Measurements from ENCODE around the gene COMT.
"Not testable (repeated sequence)": the region's sequence is repeated elsewhere in the genome, so short reads cannot be mapped to it uniquely, and the experiment has no call there.

Gene COMT

DNA sequence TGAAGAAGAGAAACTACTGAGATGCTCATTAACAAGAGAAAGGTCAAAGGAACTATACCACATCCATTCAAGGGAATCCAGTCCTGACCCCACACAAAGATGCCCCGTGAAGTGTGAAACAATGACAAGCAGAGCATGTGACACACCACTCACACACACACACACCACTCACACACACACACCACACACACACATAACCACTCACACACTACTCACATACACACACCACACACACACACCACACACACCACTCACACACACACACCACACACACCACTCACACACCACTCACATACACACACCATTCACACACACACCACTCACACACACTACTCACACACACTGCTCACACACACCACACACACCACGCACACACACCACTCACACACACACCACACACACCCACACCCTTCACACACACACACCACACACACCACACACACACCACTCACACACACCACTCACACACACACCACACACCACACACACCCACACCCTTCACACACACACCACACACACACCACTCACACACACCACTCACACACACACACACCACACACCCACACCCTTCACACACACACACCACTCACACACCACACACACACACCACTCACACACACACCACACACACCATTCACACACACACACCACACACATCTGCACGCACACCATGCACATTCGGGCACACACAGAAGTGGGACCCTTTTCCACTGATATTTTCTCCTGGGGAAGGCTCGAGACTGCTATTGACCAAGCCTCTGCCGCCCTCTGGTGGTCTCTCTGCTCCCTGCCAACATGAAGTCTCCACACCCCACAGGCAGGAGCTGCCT is 32.0 kb upstream of the COMT start:
- DNase-seq = peak; percentile 82

DNA sequence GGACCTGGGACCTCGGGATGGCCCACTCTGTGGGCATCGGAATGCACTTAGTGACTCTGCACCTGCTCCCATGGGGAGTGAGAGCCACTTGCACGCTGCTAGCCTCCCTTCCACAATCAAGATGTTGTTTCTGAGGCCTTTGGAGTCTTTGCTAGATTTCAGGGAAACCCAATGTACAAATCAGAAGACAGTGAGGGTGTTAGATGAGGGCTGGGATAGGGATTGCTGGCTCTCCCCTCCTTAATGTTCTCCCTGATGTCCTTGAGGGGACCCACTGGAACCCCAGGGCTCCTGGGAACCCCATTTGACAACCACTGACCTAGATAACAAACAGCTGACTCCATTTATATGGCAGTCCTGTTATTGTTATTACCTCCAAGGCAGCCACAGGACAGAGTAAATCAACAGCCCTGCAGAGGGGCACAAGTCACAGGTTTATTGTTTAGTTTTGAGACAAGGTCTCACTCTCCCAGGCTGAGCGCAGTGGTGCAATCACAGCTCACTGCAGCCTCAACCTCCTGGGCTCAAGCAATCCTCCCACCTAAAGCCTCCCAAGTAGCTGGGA is 31.3 kb upstream of the COMT start:
- no peak for DNase-seq

DNA sequence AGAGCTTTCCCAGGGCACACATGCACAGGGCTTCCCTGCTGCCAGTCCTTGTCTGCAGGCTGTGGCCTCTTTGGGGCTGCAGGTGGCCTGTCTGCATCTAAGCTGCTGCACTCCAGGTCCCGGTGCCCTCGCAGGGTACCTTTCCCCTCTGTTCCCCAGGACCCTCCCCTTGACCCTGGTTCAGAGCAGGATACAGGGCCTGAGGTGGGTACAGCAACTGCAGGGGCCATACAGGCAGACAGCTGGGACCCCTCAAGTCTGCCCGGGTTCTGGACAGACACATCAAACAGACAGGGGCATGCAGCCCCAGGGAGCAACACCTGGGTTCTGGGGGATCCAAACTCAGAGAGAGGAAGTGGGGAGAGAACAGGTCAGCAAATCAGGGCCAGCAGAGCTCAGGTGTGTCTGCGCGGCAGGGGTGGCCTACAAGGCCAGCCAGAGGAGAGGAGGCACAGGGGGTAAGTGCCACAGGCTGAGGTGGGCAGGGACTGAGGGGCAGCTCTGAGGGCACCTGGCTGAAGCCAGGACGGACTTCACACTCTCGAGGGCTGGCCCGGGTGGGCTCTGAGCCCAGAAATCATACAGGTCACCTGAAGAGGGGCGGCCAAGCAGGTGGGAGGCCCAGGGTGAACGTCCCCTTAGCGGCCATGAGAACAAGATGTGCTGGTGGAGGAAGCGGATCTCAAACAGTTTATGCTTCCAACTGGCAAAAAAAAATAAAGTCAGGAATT is 29.9 kb upstream of the COMT start:
- no peak for DNase-seq

DNA sequence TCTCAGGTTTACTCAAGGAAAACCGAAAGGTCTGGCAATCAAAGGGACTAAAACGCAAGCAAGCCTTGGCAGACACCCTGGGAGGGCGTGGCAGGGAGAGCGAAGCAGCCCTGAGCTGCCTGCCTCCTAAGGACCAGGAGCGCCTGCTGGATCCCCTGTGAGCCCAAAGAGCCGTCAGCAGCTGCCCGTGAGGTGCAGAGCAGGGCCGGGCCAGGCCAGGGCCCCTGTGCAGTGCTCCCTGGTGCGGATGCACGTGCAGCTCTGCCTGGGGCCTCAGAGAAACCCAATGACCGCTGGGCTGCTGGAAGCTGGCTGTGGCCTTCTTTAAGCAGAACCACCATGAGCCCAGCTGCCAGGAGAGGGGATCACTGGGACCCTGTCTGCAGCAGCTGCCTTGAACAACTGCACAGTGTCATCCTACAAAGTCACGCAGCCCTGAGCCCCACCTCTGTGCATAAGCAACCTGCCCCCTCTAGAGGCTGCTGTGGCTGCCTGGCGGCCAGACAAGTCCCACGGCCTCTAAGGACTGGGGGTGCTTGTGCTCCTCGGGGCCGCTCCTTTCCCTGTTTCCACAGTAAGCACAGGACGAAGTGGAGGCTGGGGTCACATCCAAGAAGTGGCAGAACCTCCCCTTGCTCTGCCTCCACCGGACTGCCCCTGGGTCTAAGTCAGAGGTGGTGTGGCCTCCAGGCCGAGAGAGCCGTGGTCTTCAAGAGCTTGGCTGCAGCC is 29.1 kb upstream of the COMT start:
- no peak for DNase-seq

DNA sequence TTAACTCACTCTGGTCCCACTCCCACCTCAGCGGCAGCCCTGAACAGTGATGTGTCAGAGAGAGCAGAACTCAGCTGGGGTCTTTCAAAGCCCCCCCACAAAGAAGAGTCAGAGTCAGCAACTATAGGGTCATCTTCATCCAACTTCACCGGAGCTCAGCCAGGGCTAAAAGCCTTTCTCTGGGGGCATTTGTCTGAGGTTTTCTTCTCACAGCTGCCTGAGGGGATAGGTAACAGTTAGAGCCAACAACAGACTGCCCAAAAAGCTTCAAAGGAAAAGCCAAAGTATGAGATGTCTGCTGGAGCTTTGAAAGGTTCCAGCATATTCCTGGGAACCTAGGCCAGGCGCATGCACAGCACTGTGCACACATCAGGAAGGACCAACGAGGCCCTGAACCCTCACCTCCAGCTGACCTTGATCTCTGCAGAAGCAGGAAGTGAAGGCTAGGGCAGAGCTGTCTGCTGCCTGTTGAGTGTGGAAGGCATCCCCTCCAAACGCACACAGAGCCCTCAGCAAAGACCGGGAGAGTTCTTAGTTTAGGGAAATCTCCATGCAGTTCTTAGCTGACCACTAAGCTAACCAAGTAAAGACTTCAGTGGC is 28.1 kb upstream of the COMT start:
- no peak for DNase-seq

DNA sequence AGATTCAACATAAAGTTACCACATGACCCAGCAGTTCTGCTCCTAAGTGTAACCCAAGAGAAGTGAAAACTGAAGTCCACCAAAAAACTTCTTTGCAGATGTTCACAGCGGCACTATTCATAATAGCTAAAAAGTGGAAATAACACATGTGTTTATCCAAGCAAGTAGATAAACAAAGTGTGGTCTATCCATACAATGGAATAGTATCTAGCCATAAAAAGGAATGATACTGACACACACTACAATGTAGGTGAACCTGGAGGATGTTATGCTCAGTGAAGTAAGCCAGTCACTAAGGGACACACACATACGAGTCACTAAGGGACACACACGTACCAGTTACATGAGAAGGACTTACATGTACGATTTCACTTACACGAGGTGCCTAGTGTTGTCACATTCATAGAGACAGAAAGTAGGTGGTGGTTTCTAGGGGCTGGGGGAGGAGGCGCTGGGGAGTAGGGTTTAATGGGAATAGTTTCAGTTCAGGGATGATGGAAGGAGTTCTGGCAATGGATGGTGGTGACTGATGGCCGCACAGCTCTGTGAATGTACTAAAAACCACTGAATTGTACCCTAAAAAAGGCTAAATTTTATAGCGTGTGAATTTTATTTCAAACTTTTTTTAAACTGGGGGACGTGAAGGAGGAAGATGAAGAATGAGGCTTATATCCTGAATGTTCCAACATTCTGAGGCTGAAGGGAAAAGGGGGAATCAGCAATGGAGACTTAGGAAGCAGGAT is 27.2 kb upstream of the COMT start:
- no peak for DNase-seq

DNA sequence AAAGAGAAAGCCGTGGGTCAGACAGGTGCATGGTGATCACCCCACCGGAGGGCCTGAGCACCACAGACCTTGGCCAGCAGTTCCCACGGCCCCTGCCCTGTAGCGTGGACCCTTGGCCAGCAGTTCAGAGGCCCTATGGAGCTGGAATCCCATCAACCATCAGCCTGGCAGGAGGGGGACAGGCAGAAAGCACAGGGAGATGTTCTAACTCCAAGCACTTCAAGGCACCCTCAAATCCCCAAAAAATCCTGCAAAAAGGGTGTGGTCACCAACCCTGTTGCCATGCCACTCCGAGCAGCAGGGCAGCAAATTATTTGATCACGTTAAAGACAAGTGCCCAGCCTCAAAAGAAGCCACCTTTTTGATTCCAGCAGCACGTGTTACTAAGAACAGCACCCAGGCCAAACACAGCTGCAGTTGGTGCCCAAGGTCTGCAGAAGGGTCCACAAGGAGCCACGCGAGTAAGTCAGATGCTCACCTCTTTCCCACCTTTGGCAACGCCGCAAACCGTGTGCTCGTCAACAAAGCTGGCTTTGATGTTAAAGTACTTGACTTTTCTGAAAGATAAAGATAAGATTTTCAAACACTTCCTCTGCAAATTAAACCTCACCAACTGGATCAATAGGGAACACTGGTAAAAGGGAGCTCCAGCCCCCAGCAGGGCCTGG is 26.2 kb upstream of the COMT start:
- no peak for DNase-seq

DNA sequence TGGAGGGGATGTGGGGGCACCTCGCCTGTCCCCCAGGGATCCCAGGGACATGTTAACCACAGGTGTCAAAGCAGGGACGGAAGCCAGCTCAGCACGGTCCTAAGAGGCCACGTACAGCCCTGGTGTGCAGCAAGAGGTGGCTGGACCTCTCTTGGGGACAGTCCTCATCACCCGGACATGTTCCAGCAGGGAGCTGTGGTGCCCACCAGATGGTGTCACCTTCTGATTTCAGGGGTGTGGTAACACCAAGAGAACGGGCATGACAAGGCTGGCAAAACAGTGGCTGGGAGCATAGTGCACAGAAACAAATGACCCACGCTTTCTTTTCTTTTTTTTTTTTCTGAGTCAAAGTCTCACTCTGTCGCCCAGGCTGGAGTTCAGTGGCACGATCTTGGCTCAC is 25.6 kb upstream of the COMT start:
- DNase-seq = no peak

DNA sequence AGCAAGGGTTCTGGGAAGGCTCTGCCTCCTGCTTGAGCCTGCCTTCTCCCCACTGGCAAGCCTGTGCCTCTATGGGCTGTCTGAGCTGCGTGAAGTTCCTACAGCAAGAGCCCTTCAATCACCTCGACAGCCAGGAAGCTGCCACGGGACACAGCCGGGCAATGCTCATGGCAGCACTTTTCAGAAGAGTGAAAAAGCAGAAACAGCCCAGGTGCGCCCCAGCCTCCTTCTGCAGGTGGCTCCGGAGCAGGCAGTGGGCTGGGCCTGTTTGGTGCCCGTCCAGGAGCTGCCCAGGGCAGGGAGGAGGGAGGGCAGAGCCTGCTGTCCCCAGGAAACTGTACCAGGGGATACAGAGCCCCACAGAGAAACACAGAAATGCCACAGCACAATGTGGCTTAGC is 24.6 kb upstream of the COMT start:
- no peak for DNase-seq

DNA sequence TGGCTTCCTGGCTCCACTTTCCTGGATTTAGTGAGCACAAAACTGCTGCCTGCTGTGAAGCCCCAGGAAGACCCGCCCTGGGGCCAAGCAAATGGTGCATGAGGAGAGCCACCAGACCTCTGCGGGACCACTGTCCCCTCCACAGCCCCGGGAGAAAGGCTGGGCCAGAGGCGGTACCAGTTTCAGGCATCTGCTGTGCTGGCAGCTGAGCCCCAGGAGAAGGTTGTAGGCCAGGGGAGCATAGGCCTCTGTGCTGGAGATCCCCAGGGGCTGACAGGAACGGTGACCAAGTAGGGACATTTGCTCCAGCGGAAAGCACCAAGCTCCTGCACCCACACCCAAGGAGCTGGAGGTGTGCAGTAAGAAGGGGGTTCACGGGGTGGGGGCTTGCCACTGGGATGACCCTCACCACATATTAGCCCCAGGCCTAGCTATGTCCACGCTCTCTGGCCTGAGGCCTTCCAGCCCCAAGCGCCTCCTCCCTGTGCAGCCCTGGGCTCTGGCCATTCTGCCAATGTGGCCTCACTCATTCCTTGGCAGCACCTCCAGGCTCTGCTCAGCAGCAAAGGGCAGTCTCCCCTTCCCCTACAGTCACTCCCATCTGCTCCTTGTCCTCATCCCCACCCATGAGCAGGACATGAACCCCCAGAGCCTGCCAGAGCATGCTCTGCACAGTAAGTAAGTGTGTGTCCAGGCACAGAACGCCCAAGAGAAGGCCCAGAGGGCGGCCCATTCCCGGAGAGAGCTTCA is 24.0 kb upstream of the COMT start:
- no peak for DNase-seq

DNA sequence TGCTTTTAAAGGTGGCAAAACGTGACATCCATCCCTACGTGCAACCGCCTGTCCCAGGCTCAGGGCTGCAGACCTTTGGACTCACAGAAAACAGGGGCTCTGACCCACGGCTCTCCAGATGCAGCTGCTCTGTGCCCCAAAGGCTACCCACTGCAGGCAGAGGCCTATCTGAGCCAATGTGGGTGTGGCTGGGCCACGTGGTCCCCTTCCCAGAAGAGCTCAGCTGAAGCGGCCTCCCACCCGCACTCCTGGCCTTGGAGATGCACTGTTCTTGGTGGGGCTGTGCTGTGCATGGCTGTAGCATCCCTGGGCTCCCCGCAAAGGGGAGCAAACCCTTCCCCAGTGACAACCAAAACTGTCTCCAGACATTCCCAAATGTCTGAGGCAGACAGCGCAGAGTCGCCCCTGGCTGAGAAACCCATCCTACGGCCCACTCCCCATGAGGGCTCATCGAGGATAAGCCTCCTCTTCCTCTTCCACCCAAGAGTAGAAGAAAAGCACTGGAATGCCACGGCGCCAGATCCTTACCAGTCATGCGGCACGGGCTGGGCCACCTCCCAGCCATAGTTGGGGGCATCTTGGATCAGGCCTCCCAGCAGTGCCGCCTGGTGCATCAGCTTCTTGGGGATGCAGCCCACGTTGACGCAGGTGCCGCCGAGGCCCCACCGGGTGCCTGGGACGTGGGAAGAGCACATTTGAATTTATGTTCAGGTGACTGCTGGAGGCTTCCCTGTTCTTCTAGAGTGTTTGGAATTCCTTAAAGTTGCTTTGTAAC is 23.1 kb upstream of the COMT start:
- no peak for DNase-seq

DNA sequence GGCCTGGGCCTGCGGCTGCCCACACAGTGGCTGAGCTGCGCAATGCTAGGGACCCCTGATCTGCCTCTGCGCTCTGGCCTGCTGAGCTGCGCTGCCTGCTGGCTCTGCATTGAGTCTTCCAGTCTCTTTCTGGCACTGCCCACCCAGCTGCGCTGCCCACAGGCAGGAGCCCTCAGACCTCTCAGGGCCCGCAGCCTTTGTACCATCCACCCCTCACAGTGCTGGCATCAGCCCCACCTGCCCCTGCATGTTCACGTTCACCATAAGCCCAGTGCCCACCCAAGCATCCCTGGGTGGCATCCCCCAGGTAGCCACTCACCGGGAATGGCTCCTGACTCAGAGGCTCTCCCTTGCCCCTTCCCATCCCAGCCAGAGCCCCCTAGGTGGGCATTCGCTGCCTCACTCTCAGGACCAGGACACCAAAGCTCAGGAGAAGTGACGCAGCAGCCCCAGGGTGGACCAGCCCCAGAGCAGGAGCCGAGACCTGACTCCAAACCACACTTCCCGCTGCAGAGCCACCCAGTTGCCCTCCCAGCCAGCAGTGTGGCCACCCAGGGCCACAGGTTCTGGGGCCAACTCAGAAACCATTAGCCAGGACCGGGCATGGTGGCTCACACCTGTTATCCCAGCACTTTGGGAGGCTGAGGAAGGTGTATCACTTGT is 21.7 kb upstream of the COMT start:
- no peak for DNase-seq

DNA sequence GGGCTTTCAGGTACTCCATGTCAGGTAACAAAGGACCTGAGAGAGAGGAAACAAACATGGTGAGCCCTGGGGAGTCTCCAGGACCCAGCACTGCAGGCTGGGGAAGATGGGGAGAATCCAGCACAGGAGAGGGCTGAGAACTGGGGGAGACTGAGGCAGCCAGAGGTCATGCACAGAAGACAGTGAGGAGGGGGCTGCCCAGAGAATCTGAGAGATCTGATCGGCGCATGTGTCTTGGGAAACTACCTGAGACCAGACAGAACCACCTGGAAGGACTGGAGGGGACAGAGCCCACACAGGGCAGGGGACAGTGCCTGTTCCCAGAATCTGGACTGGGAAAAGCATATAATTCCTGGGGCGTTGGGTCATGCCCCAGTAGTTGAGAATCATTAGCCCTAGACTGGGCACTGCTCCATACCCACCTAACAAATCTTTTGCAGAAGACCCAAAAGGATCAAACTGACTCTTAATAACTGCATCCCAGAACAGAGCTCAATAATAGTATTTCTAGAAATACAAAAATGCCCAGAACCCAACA is 20.0 kb upstream of the COMT start:
- DNase-seq = no peak

DNA sequence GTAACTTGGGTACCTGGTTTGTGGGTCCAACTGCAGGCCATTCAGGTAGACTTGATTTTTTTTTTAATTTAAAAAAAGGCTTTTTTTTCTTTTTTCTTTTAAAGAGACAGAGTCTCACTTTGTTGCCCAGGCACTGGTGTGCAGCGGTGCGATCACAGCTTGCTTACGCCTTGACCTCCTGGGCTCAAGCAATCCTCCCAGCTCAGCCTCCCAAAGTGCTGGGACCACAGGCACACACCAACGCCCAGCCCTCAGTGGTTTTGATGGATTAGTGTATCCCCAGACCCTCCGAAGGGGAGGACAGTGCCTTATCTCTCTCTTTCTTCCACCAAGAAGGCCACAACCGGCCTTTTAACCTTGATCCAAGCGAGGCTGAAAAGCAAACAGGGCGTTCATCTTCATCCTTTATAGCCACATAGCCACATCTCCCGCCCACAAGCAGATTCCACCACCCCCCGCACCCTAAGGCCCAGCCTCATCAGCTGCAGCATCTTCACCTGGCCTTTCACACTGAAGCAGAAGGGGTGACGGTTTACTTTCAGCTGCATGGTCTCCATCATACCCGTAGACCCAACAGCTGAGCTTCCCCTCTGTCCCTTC is 17.6 kb upstream of the COMT start:
- DNase-seq = no peak

DNA sequence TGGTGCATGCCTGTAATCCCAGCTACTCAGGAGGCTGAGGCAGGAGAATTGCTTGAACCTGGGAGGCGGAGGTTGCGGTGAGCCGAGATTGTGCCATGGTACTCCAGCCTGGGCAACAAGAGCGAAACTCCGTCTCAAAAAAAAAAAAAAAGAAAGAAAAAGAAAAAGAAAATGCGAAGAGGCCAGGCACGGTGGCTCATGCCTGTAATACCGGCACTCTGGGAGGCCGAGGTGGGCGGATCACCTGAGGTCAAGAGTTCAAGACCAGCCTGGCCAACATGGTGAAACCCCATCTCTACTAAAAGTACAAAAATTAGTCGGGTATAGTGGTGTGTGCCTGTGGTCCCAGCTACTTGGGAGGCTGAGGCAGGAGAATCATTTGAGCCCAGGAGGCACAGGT is 15.5 kb upstream of the COMT start:
- not testable (repeated sequence) for DNase-seq

DNA sequence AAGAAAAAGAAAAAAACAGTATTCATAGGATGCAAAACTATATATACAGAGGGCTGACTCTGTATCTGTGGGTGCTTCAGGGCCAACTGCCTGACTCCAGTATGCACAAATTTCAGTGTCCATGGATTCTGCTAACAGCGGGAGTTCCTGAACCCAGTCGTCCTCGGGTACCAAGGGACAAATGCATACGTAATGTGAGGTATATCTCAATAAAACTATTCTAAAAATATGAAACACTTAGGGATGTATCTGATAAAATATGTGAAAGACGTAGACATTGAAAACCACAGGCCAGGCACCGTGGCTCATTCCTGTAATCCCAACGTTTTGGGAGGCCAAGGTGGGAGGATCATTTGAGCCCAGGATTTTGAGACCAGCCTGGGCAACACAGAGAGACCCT is 13.9 kb upstream of the COMT start:
- no peak for DNase-seq

DNA sequence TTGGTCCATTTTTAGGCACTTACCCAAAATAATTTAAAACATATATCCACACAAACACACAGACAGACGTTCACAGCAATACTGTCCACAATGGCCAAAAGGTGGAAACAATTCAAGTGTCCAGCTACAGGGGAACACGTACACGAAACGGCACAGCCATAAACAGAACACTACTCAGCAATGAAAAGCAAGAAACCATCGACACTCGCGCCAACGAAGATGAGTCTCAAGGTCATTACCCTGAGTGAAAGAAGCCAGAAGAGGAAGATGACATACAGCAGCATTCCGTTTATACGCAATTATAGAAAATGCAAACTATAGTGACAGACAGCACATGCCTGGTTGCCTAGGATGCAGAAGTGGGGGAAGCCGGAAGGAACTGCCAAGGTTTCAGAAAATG is 13.4 kb upstream of the COMT start:
- DNase-seq = no peak

DNA sequence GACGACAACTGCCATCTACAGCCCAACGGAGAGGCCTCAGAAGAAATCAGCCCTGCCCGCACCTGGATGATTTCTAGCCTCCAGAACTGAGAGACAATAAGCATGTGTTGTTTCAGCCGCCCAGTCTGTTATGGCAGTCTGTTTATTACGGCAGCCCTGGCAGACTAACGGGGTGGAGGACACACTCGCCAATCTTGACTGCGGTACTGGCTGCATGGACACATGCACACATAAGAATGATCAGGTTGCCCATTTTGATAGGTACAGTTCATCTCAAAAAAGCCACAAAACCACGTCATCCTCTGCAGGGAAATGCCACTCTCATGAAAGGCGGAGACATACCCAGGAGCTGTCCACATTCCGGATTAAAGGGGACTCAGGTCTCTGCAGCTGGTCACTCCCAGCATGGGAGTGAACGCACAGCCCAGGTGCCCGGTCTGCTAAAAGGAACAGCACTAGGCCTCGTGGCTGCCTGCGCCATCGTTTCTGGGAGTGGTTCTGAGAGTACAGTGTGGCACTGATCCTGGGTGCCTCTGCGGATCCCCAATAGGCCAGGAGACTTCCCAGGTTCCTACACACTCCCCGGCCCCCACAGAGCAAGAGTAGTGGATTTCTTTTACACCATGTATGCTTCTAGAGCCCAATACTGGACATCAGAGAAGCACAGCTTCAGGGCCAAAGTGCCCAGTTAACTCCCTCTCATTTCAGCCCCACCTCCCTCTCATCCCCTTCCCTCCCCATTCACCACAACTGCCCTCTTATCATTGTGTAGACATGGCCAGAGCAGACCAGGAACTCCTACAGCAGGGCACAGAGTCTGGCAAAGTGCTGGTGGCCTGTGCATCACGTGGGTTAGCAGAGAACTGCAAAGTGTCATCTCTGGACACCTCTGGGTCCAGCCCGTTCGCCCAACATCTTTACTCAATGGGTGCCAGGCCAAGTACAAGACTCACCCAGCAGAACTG is 11.7 kb upstream of the COMT start:
- DNase-seq = no peak
